Breast epithelium (tissue), 3 donors: Measurements from ENCODE around the gene COMT.

ENCODE experiments used
- CTCF ChIP-seq, 3 donors: fragments of 450-650 bp; IDR thresholded peaks; one replicate each; pipeline ENCODE4 v1.5.1; 2016 to 2017; ENCODE audit warnings: antibody characterized with exemption in 3 of 3, mild to moderate bottlenecking in 3 of 3, moderate library complexity in 3 of 3
- POLR2A ChIP-seq: fragments of 450-650 bp; IDR thresholded peaks from one replicate; pipeline ENCODE4 v1.6.1; 2016; ENCODE audit warnings: antibody characterized with exemption, mild to moderate bottlenecking, moderate library complexity
- POLR2AphosphoS5 ChIP-seq, 3 donors: sonication (generic); formaldehyde crosslinking; IDR thresholded peaks; one replicate each; pipeline ENCODE4 v1.6.1; 2017; ENCODE audit warnings: antibody characterized with exemption in 3 of 3

- TF ChIP-seq CTCF (IDR thresholded peaks at IDR 0.05) (no peak), POLR2A (no peak), POLR2AphosphoS5 (IDR thresholded peaks at IDR 0.05) (no peak)
Measured at GRCh38 chr22:19988331-19988808, 46.8 kb downstream of the COMT start.
